Measurements from ENCODE around the gene DNAH11. TPM values are rescaled to one million over a fixed set of nuclear protein-coding genes. Genes with fewer than 3 reads are reported as not detected.
"Not testable (repeated sequence)": the region's sequence is repeated elsewhere in the genome, so short reads cannot be mapped to it uniquely, and the experiment has no call there.

DNAH11 gene
- total RNA-seq, 1 donor from 2014 or later, result 1.7 TPM

- TF ChIP-seq POLR2A (IDR thresholded peaks at IDR 0.05), result no peak
- TF ChIP-seq CTCF (IDR thresholded peaks at IDR 0.05), result no peak
- TF ChIP-seq POLR2AphosphoS5 (IDR thresholded peaks at IDR 0.05; ENCODE audit: insufficient read depth in 1 of 2, low read depth in 1 of 2), result no peak
Measured at GRCh38 chr7:21526007-21526406, 16.8 kb upstream of the DNAH11 start.

DNA sequence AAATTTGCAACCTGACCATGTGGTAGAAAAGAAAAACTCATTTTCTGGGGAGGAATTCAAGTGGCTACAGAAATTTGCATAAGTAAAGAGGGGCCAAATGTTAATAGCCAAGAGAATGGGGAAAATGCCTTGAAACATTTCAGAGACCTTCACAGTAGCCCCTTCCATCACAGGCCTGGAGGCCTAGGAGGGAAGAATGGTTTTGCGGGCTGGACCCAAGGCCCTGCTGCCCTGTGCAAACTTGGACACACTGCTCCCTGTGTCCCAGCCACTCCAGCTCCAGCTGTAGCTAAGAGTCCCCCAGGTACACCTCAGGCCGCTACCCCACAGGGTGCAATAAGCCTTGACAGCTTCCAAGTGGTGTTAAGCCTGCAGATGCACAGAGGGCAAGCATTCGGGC lies 16.4 kb upstream of the DNAH11 start:
- H3K4me1 ChIP-seq, result no peaks in the 10 kb centered on the region
- DNase-seq (ENCODE audit: extremely low spot score in 2 of 2), result no peak
- no peaks in the 10 kb centered on the region for H3K9me3 ChIP-seq
- no peaks in the 10 kb centered on the region for H3K36me3 ChIP-seq
- no peak overlapping the region for H3K27ac ChIP-seq
- TF ChIP-seq POLR2AphosphoS5 (IDR thresholded peaks at IDR 0.05; ENCODE audit: insufficient read depth in 1 of 2, low read depth in 1 of 2), result no peak
- TF ChIP-seq POLR2A (IDR thresholded peaks at IDR 0.05), result no peak
- no peak for TF ChIP-seq CTCF (IDR thresholded peaks at IDR 0.05)
- no peak overlapping the region for H3K4me3 ChIP-seq
- intact Hi-C loops (cut with DNase I), result no loop called here
- H3K27me3 ChIP-seq, result no peaks in the 10 kb centered on the region

More at GRCh38 chr7:21526007-21526406, 16.8 kb upstream of the DNAH11 start:
- Histone ChIP-seq H3K27me3 (no peaks in the 10 kb centered on the region), H3K27ac (no peak overlapping the region), H3K36me3 (no peaks in the 10 kb centered on the region), H3K9me3 (no peaks in the 10 kb centered on the region), H3K4me1 (no peaks in the 10 kb centered on the region), H3K4me3 (no peak overlapping the region)
- no peak for DNase-seq (ENCODE audit: extremely low spot score in 2 of 2)
- intact Hi-C loops (cut with DNase I), result no loop called here

DNA sequence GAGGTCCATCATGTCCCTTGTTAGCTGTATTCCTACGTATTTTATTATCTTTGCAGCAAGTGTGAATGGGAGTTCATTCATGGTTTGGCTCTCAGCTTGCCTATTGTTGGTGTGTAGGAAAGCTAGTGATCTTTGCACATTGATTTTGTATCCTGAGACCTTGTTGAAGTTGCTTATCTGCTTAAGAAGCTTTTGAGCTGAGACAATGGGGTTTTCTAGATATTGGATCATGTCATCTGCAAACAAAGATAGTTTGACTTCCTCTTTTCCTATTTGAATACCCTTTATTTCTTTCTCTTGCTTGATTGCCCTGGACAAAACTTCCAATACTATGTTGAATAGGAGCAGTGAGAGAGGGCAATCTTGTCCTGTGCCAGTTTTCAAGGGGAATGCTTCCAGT lies 10.4 kb upstream of the DNAH11 start:
- H3K36me3 ChIP-seq; H3K9me3 ChIP-seq; DNase-seq (ENCODE audit: extremely low spot score in 2 of 2); H3K4me3 ChIP-seq; H3K27ac ChIP-seq; H3K27me3 ChIP-seq; H3K4me1 ChIP-seq; intact Hi-C loops (cut with DNase I): not testable (repeated sequence)

DNA sequence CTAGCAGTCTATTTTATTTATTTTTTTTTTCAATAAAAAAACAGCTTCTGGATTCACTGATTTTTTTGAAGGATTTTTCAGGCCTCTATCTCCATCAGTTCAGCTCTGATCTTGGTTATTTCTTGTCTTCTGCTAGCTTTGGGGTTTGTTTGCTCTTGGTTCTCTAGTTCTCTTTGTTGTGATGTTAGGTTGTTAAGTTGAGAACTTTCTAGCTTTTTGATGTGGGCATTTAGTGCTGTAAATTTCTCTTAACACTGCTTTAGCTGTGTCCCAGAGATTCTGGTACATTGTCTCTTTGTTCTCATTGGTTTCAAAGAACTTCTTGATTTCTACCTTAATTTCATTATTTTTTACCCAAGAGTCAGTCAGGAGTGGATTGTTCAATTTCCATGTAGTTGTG lies 9.2 kb upstream of the DNAH11 start:
- H3K4me3 ChIP-seq; intact Hi-C loops (cut with DNase I); H3K36me3 ChIP-seq; DNase-seq (ENCODE audit: extremely low spot score in 2 of 2); H3K9me3 ChIP-seq; H3K27ac ChIP-seq; H3K4me1 ChIP-seq; H3K27me3 ChIP-seq: not testable (repeated sequence)

DNA sequence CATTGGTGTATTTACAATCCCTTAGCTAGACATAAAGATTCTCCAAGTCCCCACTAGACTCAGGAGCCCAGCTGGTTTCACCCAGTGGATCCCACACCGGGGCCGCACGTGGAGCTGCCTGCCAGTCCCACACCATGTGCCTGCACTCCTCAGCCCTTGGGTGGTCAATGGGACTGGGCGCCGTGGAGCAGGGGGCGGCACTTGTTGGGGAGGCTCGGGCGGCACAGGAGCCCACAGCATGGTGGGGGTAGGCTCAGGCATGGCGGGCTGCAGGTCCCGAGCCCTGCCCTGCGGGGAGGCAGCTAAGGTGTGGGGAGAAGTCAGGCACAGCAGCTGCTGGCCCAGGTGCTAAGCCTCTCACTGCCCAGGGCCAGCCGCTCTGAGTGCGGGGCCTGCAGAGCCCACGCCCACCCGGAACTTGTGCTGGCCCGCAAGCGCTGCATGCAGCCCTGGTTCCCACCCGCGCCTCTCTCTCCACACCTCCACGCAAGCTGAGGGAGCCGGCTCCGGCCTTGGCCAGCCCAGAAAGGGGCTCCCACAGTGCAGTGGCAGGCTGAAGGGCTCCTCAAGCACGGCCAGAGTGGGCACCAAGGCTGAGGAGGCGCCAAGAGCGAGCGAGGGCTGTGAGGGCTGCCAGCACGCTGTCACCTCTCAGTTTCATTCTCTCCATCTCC lies 6.3 kb upstream of the DNAH11 start:
- intact Hi-C loops (cut with DNase I); H3K9me3 ChIP-seq; H3K27me3 ChIP-seq; H3K36me3 ChIP-seq; DNase-seq (ENCODE audit: extremely low spot score in 2 of 2); H3K27ac ChIP-seq; H3K4me3 ChIP-seq; H3K4me1 ChIP-seq: not testable (repeated sequence)

- H3K4me3 ChIP-seq, result no peak overlapping the region
- no peaks in the 10 kb centered on the region for H3K36me3 ChIP-seq
- TF ChIP-seq POLR2A (IDR thresholded peaks at IDR 0.05) (no peak), POLR2AphosphoS5 (IDR thresholded peaks at IDR 0.05; ENCODE audit: insufficient read depth in 1 of 2, low read depth in 1 of 2) (no peak), CTCF (IDR thresholded peaks at IDR 0.05) (no peak)
- no peak overlapping the region for H3K27ac ChIP-seq
- DNase-seq (ENCODE audit: extremely low spot score in 2 of 2), result no peak
- intact Hi-C loops (cut with DNase I), result no loop called here
- H3K27me3 ChIP-seq, result no peaks in the 10 kb centered on the region
- peaks cover 16% of the 10 kb centered on the region for H3K4me1 ChIP-seq
- no peaks in the 10 kb centered on the region for H3K9me3 ChIP-seq
Measured at GRCh38 chr7:21538936-21539495, 3.8 kb upstream of the DNAH11 start.

All from vagina (tissue), 2 donors.